Cardiac fibroblast (primary cell): ENCODE results near the gene ADAMTS9.

Experiments used
- DNase-seq, 2 donors: peaks; one replicate each; pipeline versions ENCODE4 v3.0.0 to v3.0.0-alpha.2; 2010; ENCODE audit warnings: low read depth in 2 of 2
- H3K4me3 ChIP-seq, 2 donors: replicated peaks in 1 of 2; 1 replicate in 1 of 2; 2 replicates in 1 of 2; pipeline ENCODE4 v1.5.1; 2011; ENCODE audit warnings: low read depth in 2 of 2, low read length in 2 of 2, mild to moderate bottlenecking in 2 of 2, moderate library complexity in 1 of 2
- CTCF ChIP-seq: IDR thresholded peaks from one replicate; pipeline ENCODE4 v1.5.1; 2011; ENCODE audit warnings: low read depth, mild to moderate bottlenecking, low read length, inconsistent platforms

The ADAMTS9 gene

GRCh38 chr3:64680334-64680733, 7.5 kb downstream of the ADAMTS9 start:
- DNase-seq, result no peak
- TF ChIP-seq CTCF, result no peak
- H3K4me3 ChIP-seq, result no peak overlapping the region

- H3K4me3 ChIP-seq, result no peak overlapping the region
- no peak for DNase-seq
- no peak for TF ChIP-seq CTCF
Observed at GRCh38 chr3:64677961-64678716, 9.7 kb downstream of the ADAMTS9 start.

DNA sequence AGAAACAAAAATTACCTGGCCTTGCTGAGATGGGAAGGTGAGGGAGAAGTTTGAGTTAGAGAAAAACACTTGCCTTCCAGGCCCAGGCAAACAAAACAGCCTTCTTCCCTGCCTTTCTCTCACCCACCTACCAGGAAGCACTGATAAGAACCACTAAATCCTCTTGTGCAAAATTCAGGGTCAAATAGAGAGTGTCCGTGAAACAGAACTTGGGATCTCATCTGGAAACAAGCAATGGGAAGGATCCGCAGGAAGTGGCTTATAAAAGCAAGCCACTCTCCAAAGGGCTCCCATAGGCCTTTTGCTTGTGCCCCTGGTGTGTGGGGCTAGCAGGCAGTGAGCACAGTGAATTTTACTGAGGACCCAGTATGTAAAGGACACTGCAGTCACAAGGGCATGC, 11.0 kb downstream of the ADAMTS9 start:
- H3K4me3 ChIP-seq, result no peak overlapping the region
- DNase-seq, result no peak
- TF ChIP-seq CTCF, result no peak

GRCh38 chr3:64675687-64676247, 12.0 kb downstream of the ADAMTS9 start:
- TF ChIP-seq CTCF, result no peak
- H3K4me3 ChIP-seq, result no peak overlapping the region
- no peak for DNase-seq

DNA sequence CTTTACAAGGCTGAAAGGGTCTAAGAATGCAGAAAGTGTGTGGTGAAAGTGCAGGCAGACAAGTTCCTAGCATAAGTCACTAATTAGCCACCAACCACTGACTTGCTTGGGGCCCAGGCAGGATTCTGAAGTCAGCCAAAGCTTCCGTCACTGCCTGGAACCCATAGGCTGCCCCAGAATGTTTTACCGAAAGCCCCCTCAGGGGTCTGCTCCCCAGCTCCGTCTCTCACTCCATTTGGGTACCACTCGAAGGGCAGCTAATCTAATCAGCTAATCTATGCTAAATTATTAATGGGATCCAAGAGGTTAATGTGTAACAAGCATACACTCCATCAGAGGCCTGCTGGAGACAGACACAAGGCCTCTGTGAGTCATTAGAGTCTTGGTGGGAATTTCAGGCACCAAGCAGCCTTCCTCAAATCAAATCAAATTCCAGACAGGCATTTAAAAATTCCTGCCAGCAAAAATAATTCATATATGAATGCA, 13.2 kb downstream of the ADAMTS9 start:
- H3K4me3 ChIP-seq, result no peak overlapping the region
- DNase-seq, result peak in 1 of 2 donors; percentile 13
- no peak for TF ChIP-seq CTCF

DNA sequence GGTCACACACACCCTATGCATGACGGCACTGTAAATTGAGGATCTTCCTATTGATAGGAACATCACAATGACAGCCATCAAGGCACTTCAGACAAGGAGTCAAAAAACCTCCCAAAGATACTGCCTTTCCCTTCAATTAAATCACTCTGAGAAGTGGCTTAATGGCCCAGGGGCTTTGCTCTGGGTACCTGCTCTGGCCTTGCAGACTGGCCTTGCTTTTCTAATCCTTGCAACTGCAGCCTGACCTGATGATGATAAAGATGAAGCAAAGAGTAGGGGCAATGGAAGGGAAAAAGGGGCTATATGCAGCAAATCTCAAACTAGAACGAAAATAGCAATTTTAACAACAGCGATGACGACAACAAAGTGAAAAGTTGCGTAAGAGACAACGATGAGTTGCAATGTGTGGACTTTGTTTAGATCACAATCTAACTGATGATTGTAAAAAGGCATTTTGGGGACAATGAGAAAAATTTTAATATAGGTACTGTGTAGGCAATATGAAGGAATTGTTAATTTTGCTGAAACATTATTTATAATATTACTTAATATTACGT, 14.6 kb downstream of the ADAMTS9 start:
- no peak overlapping the region for H3K4me3 ChIP-seq
- TF ChIP-seq CTCF, result no peak
- no peak for DNase-seq
